Endodermal cell (in vitro differentiated cells): Measurements from ENCODE around the gene ZNF525. TPM values are rescaled to one million over a fixed set of nuclear protein-coding genes. Genes with fewer than 3 reads are reported as not detected.
A peak's percentile ranks its signal among the peaks of the same experiment; 100 is the strongest.

Experiments
- DNase-seq: peaks from one replicate; pipeline ENCODE4 v3.0.0-alpha.2; 2017
- H3K27ac ChIP-seq: 2 replicates; pipeline ENCODE4 v1.5.1; 2013; ENCODE audit warnings: mild to moderate bottlenecking, low read depth, low read length, moderate library complexity
- H3K27me3 ChIP-seq: 2 replicates; pipeline ENCODE4 v1.6.1; 2013; ENCODE audit warnings: mild to moderate bottlenecking, low read length, moderate library complexity; ENCODE audit not compliant: insufficient read depth, control insufficient read depth, poor library complexity, severe bottlenecking
- H3K36me3 ChIP-seq: 2 replicates; pipeline ENCODE4 v1.7.0; 2013; ENCODE audit warnings: mild to moderate bottlenecking, low read length, moderate library complexity; ENCODE audit not compliant: control insufficient read depth, insufficient read depth
- H3K4me1 ChIP-seq: one replicate; pipeline ENCODE4 v1.7.0; 2013; ENCODE audit warnings: low read length; ENCODE audit not compliant: control insufficient read depth, insufficient read depth
- H3K4me3 ChIP-seq: 2 replicates; pipeline ENCODE4 v1.5.1; 2013; ENCODE audit warnings: mild to moderate bottlenecking, low read length, moderate library complexity
- H3K9ac ChIP-seq: 2 replicates; pipeline ENCODE4 v1.6.1; 2013; ENCODE audit warnings: mild to moderate bottlenecking, low read length, moderate library complexity; ENCODE audit not compliant: poor library complexity, severe bottlenecking; ENCODE audit errors: extremely low read depth
- H3K9me3 ChIP-seq: 2 replicates; pipeline ENCODE4 v1.6.1; 2013; ENCODE audit warnings: mild to moderate bottlenecking, low read length, moderate library complexity; ENCODE audit not compliant: control insufficient read depth
- H3K27ac Mint-ChIP-seq: 2 replicates; pipeline ENCODE4 v1.8.0; 2020; ENCODE audit warnings: mixed read lengths
- H3K27me3 Mint-ChIP-seq: 2 replicates; pipeline ENCODE4 v1.8.0; 2021; ENCODE audit warnings: mild to moderate bottlenecking, mixed read lengths; ENCODE audit not compliant: insufficient read depth
- H3K36me3 Mint-ChIP-seq: 2 replicates; pipeline ENCODE4 v1.8.0; 2020; ENCODE audit warnings: low read depth, mixed read lengths
- H3K4me1 Mint-ChIP-seq: 2 replicates; pipeline ENCODE4 v1.8.0; 2020; ENCODE audit warnings: mixed read lengths
- H3K4me3 Mint-ChIP-seq: 2 replicates; pipeline ENCODE4 v1.8.0; 2020; ENCODE audit warnings: mild to moderate bottlenecking, moderate library complexity, mixed read lengths
- H3K9me3 Mint-ChIP-seq: 2 replicates; pipeline ENCODE4 v1.8.0; 2020; ENCODE audit warnings: mild to moderate bottlenecking, mixed read lengths
- WGBS, 2 experiments: methylation state at CpG; one replicate each; pipeline versions ENCODE4 v1.1.5 to v1.1.7; 2013; ENCODE audit warnings: missing lambda C conversion rate in 2 of 2, mixed read lengths in 1 of 2; ENCODE audit not compliant: insufficient coverage in 1 of 2, insufficient read length in 1 of 2; 5-methylcytosine and 5-hydroxymethylcytosine counted together
- total RNA-seq, 2 donors: library from RNA; stranded (reverse); fragmentation: NEBNext Ultra II Directional in 1 of 2; extraction: Animal tissue kit (Norgen Biotek cat#: 25700) in 1 of 2; gene quantifications; 2 replicates in 1 of 2; 3 replicates in 1 of 2; pipeline ENCODE4 v1.2.1, GENCODE V29; 2021
- TF ChIP-seq, protein P1 (sequence below): fragments of 200-600 bp; sonication (generic); conservative IDR thresholded peaks from 2 replicates; pipeline ENCODE4 v1.5.0; 2021; ENCODE audit warnings: antibody characterized with exemption, mild to moderate bottlenecking

Gene ZNF525
- total RNA-seq, 2 donors from 2014 or later, result 42.2 to 48.8 TPM

DNA sequence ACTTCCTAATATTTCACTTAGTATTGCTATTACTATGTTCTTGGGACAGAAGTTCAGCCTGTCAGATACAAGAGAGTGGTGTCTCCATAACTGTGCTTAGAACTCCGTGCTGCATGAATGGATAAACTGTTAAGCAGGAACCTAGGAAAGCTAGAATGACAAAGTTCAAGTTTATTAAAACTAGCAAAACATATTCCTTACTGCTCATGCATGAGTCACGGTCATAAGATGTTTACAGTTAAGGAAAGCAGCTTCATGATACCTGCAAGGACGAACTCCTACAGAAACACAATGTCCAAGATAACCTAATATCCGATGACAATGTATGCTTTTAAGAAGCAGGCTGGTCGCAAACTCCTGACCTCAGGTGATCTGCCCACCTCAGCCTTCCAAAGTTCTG is 23.4 kb downstream of the ZNF525 start:
- no peaks in the 10 kb centered on the region for H3K27me3 ChIP-seq
- no peaks in the 10 kb centered on the region for H3K4me1 ChIP-seq
- Mint-ChIP-seq H3K4me3 (no peak overlapping the region), H3K27me3 (no peaks in the 10 kb centered on the region), H3K27ac (no peak overlapping the region), H3K36me3 (peaks cover 35% of the 10 kb centered on the region), H3K4me1 (peaks cover 7% of the 10 kb centered on the region), H3K9me3 (peaks cover 44% of the 10 kb centered on the region)
- DNase-seq, result no peak
- H3K27ac ChIP-seq, result no peak overlapping the region
- H3K4me3 ChIP-seq, result no peak overlapping the region
- TF ChIP-seq, protein P1, sequence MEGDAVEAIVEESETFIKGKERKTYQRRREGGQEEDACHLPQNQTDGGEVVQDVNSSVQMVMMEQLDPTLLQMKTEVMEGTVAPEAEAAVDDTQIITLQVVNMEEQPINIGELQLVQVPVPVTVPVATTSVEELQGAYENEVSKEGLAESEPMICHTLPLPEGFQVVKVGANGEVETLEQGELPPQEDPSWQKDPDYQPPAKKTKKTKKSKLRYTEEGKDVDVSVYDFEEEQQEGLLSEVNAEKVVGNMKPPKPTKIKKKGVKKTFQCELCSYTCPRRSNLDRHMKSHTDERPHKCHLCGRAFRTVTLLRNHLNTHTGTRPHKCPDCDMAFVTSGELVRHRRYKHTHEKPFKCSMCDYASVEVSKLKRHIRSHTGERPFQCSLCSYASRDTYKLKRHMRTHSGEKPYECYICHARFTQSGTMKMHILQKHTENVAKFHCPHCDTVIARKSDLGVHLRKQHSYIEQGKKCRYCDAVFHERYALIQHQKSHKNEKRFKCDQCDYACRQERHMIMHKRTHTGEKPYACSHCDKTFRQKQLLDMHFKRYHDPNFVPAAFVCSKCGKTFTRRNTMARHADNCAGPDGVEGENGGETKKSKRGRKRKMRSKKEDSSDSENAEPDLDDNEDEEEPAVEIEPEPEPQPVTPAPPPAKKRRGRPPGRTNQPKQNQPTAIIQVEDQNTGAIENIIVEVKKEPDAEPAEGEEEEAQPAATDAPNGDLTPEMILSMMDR, result no peak
- 89 to 94% methylated on average over 3 to 5 of the region's 5 CpGs for WGBS, 2 experiments
- peaks cover 25% of the 10 kb centered on the region for H3K36me3 ChIP-seq
- no peak overlapping the region for H3K9ac ChIP-seq
- H3K9me3 ChIP-seq, result peaks cover 36% of the 10 kb centered on the region

DNA sequence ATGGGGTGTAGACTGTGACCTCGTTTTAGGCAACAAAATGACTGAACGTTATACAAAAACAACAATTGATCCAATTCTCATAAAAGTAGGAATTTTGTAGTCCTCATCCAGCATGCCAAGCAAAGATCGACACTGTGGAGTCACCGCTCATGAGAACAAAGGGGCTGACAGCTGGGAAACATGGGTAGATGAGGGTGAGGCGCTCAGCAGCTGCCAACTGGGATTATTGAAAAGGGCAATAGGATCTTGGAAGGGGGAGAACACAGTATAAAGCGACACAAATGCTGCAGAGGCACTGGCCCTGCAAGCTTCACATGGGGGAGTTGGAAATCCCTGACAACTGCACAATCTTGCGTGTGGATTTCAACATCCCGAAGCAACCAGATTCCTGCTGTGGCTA is 24.1 kb downstream of the ZNF525 start:
- Histone ChIP-seq H3K36me3 (peaks cover 20% of the 10 kb centered on the region), H3K4me1 (no peaks in the 10 kb centered on the region), H3K9ac (no peak overlapping the region), H3K27ac (no peak overlapping the region), H3K4me3 (no peak overlapping the region), H3K9me3 (peaks cover 30% of the 10 kb centered on the region), H3K27me3 (no peaks in the 10 kb centered on the region)
- DNase-seq, result no peak
- Mint-ChIP-seq H3K9me3 (peaks cover 39% of the 10 kb centered on the region), H3K4me3 (peak overlapping the region; percentile 17), H3K27ac (peak overlapping the region; percentile 56), H3K4me1 (peaks cover 7% of the 10 kb centered on the region), H3K27me3 (no peaks in the 10 kb centered on the region), H3K36me3 (peaks cover 29% of the 10 kb centered on the region)
- 92 to 94% methylated on average over 6 to 8 of the region's 8 CpGs for WGBS, 2 experiments
- TF ChIP-seq, protein P1, result no peak

DNA sequence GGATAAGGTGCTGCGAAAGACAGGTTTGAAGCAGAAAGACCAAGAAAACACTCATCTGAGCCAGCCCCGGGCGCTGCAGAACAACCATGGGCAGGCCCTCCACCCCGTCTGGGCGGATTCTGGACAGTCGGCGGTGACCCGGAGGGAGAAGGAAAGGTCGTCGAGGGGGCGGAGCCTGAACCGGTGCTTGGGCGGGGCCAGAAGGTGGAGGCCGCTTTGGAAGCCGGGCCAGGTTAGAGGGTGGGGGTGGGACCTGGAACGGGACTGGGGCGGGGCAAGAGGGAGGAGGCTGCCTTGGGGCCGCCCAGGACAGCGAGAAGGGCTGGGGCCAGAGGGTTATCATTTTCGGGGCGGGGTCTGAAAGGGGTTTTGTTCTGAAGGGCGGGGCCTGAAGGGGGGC is 24.5 kb downstream of the ZNF525 start:
- Histone ChIP-seq H3K4me3 (no peak overlapping the region), H3K9ac (no peak overlapping the region)
- H3K27ac Mint-ChIP-seq, result peak overlapping the region; percentile 56

More for the DNA sequence above, 24.5 kb downstream of the ZNF525 start:
- Histone ChIP-seq H3K36me3 (peaks cover 16% of the 10 kb centered on the region), H3K4me1 (no peaks in the 10 kb centered on the region), H3K9me3 (peaks cover 25% of the 10 kb centered on the region), H3K27me3 (no peaks in the 10 kb centered on the region), H3K27ac (no peak overlapping the region)
- TF ChIP-seq, protein P1, result no peak
- peak; percentile 83 for DNase-seq
- H3K27me3 Mint-ChIP-seq, result no peaks in the 10 kb centered on the region
- peaks cover 35% of the 10 kb centered on the region for H3K9me3 Mint-ChIP-seq
- H3K36me3 Mint-ChIP-seq, result peaks cover 25% of the 10 kb centered on the region
- H3K4me3 Mint-ChIP-seq, result peak overlapping the region; percentile 17
- WGBS, 2 experiments, result 94 to 96% methylated on average over 6 to 22 of the region's 22 CpGs
- H3K4me1 Mint-ChIP-seq, result peaks cover 7% of the 10 kb centered on the region
